ENCODE data around the gene ZBTB5.
"Not testable (repeated sequence)": the region's sequence is repeated elsewhere in the genome, so short reads cannot be mapped to it uniquely, and the experiment has no call there.

ZBTB5 gene

DNA sequence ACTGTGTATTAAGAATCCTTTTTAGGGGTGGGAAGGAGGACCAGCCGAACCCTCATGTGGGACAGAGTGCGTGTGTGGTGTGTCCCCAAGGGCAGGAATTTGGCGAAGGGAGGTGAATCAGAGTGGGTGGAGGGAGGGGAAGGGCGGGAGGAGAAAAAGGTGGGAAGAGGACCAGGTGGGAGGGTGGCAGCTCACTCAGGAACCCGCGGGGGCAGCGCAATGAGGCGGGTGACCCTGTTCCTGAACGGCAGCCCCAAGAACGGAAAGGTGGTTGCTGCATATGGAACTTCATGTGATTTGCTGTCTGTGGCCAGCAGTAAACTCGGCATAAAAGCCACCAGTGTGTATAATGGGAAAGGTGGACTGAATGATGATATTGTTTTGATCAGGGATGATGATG, 11.7 kb upstream of the ZBTB5 start:
- H3K36me3 Mint-ChIP-seq (ENCODE audit: low read depth): no peaks in the 10 kb centered on the region
- TF ChIP-seq CTCF (IDR thresholded peaks at IDR 0.05; ENCODE audit: unreplicated experiment in 3 of 3): no peak
- H3K27me3 Mint-ChIP-seq (ENCODE audit: low read depth): peaks cover 18% of the 10 kb centered on the region

DNA sequence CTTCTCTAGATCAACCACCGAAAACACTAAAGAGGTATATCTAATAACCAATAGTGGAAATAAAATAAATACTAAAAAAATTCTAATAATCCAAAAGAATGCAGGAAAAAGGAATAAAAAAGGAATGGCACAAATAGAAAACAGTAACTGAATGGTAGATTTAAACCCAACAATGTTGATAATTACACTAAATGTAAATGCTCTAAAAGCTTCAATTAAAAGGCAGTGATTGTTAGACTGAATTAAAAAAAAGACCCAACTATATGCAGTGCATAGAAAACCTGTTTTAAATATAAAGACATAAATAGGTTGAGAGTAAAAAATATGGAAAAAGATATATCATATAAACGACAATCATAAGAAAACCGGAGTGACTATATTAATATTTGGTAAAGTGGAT, 9.2 kb upstream of the ZBTB5 start:
- Mint-ChIP-seq H3K9me3 (peaks cover 7% of the 10 kb centered on the region), H3K4me3 (no peak overlapping the region), H3K27me3 (ENCODE audit: low read depth) (peaks cover 18% of the 10 kb centered on the region), H3K27ac (no peak overlapping the region), H3K36me3 (ENCODE audit: low read depth) (no peaks in the 10 kb centered on the region), H3K4me1 (peaks cover 13% of the 10 kb centered on the region)
- TF ChIP-seq CTCF (IDR thresholded peaks at IDR 0.05; ENCODE audit: unreplicated experiment in 3 of 3): no peak

More for the DNA sequence above, 11.7 kb upstream of the ZBTB5 start:
- H3K9me3 Mint-ChIP-seq: peaks cover 7% of the 10 kb centered on the region
- H3K27ac Mint-ChIP-seq: peak overlapping the region in 1 of 3 experiments; percentile 58
- peaks cover 8% of the 10 kb centered on the region for H3K4me1 Mint-ChIP-seq
- H3K4me3 Mint-ChIP-seq: no peak overlapping the region

DNA sequence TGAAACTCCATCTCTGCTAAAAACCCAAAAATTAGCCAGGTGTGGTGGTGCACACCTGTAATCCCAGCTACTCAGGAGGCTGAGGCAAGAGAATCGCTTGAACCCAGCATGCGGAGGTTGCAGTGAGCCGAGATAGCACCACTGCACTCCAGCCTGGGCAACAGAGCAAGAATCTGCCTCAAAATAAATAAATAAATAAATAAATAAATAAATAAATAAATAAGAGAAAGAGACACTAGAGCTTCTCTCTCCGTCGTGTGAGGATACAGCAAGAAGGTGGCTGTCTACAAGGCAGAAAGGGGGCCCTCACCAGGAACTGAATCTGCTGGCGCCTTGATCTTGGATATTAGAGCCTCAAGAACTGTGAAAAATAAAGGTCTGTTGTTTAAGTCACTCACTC, 8.7 kb upstream of the ZBTB5 start:
- peaks cover 14% of the 10 kb centered on the region for H3K27me3 Mint-ChIP-seq (ENCODE audit: low read depth)
- H3K4me1 Mint-ChIP-seq: peaks cover 13% of the 10 kb centered on the region
- not testable (repeated sequence) for H3K36me3 Mint-ChIP-seq (ENCODE audit: low read depth); H3K27ac Mint-ChIP-seq; H3K9me3 Mint-ChIP-seq; H3K4me3 Mint-ChIP-seq

GRCh38 chr9:37471942-37472684, 6.9 kb upstream of the ZBTB5 start:
- no peak for TF ChIP-seq CTCF (IDR thresholded peaks at IDR 0.05; ENCODE audit: unreplicated experiment in 3 of 3)
- H3K4me1 Mint-ChIP-seq: peaks cover 13% of the 10 kb centered on the region

DNA sequence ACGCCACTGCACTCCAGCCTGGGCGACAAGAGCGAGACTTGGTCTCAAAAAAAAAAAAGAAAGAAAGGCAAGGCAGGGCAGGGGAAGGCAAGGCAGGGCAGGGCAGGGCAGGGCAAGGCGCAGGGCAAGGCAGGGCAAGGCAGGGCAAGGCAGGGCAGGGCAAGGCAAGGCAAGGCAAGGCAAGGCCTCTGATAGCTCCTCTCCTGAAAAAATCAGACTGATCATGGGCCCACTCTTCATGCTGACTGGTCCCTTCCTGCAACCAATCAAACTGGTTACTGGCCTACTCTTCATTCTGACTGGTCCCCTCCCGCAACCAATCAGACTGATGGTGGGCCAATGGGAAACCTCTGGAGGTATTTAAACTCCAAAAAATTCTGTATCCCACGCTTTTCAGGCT, 3.4 kb upstream of the ZBTB5 start:
- Mint-ChIP-seq H3K4me3 (peak overlapping the region in 1 of 3 experiments; percentile 28), H3K9me3 (peaks cover 4% of the 10 kb centered on the region), H3K27ac (no peak overlapping the region), H3K27me3 (ENCODE audit: low read depth) (peaks cover 4% of the 10 kb centered on the region), H3K36me3 (ENCODE audit: low read depth) (no peaks in the 10 kb centered on the region), H3K4me1 (peaks cover 24% of the 10 kb centered on the region)
- TF ChIP-seq CTCF (IDR thresholded peaks at IDR 0.05; ENCODE audit: unreplicated experiment in 3 of 3): no peak

More at GRCh38 chr9:37471942-37472684, 6.9 kb upstream of the ZBTB5 start:
- Mint-ChIP-seq H3K9me3 (peaks cover 7% of the 10 kb centered on the region), H3K27ac (peak overlapping the region; percentile 96 to 98 (median 97)), H3K4me3 (peak overlapping the region; percentile 65 to 76 (median 70)), H3K27me3 (ENCODE audit: low read depth) (peaks cover 15% of the 10 kb centered on the region), H3K36me3 (ENCODE audit: low read depth) (no peaks in the 10 kb centered on the region)

GRCh38 chr9:37467530-37467929, 2.3 kb upstream of the ZBTB5 start:
- H3K9me3 Mint-ChIP-seq; H3K27me3 Mint-ChIP-seq (ENCODE audit: low read depth); H3K36me3 Mint-ChIP-seq (ENCODE audit: low read depth): not testable (repeated sequence)
- peaks cover 32% of the 10 kb centered on the region for H3K4me1 Mint-ChIP-seq
- H3K4me3 Mint-ChIP-seq: peak overlapping the region in 1 of 3 experiments; percentile 96
- peak overlapping the region in 2 of 3 experiments; percentile 94 to 99 for H3K27ac Mint-ChIP-seq
